Measurements from ENCODE around the gene LHFPL6. TPM values are rescaled to one million over a fixed set of nuclear protein-coding genes. Genes with fewer than 3 reads are reported as not detected.

LHFPL6 gene
- total RNA-seq, 2 donors from 2014 or later, result 58.2 to 67.2 TPM

DNA sequence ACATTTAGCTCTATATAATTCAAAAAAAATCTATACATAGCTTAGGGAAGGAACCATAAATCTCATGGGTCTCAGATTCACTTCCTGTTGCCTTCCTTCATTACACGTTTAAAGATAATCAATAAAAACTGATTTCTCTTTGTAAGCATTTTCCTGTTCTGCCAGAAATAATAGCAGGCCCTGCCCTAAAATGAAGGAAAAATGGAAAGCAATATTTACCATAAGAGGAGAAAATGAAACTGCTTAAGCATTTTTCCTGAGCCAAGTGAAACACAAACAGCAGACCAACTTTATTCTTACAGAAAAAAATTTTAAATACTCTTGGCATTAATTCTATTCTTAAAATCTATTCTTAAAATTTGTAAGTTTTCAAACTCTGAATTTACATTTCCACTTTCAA lies 4.0 kb downstream of the LHFPL6 start:
- intact Hi-C loops (cut with DNase I), result no loop called here
- DNase-seq (no peak), ATAC-seq (no peak)

DNA sequence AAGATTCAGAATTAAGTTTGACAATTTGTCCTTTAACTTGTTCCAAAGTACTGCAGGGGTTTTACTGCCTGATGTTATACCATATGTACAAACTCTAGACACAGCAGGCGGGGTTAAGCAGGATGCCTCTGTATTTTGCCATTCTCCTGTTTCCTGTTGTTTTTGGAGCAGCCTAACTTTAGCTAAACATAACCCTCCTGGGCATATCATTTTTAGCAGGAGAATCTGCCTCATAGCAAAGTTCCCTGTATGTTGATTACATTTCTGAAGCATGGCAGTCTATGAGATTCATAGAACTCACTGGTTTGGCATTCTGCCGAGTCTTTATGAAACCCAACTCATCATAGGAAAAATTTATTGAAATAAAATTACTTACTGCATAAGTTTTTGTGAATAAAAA lies 5.2 kb downstream of the LHFPL6 start:
- DNase-seq (no peak), ATAC-seq (no peak)
- intact Hi-C loops (cut with DNase I), result no loop called here

DNA sequence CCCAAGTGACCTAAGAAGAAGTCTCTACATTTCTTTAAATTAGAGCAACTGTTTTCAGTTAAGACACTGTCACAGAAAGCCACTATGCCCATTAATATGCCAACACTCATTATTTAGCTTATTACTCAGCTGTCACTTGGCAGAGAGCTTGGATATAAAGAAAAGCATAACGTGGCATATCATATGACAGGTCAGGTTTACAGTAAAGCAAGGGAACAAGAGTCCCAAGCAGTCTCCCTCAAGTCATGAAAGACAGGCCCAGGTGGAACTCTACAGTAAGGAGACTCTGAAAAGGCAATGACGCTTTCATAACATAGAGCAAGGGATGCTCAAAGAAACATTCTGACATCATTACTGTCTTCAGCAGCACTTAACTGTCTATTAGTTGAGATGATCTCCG lies 6.3 kb downstream of the LHFPL6 start:
- intact Hi-C loops (cut with DNase I), result no loop called here

DNA sequence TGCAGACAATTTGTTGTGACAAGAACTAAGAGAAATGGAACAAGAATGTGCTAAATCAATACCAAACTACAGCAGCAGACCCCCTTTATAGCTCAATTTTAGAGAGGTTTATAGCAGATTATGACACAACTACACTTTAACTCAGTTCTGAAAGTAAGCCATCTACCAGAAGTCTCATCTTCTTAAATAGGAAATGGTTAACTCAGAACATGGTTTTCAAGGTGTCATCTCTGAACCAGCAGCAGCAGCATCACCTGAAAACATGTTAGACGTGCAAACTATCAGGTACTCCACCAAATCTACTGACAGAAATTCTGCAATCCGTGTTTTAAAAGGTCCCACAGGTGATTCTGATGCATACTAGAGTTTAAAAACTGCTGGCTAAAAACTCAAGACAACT lies 6.8 kb downstream of the LHFPL6 start:
- no peak for ATAC-seq
- intact Hi-C loops (cut with DNase I), result no loop called here
- DNase-seq, result no peak

More for the DNA sequence above, 6.3 kb downstream of the LHFPL6 start:
- ATAC-seq (no peak), DNase-seq (no peak)

DNA sequence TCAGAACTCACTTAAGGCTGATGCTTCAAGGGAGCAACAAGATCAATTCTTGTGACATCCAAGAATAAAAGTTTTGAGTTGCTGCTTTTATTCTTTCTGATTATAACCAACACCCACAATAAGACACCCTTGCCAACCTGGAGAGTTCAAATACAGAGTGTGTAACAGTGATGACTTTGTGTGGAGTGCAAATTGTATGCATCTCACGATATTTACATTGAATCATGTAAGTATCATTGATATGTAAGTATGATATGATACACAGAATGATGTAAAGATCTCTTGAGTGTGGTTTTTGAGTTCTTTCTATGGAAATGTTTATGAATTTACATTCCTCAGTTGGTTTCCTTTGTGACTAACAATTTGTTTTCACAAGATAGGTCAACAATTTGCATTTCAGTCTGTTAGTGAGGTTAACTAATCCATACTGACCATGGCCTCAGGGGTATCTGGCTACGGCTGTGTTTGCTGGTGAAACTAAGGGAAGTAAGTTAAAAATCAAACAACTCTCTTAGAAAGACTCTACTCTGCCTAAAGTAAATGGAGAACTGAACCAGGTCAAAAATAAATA lies 12.4 kb downstream of the LHFPL6 start:
- intact Hi-C loops (cut with DNase I), result no loop called here
- no peak for DNase-seq
- no peak for ATAC-seq

DNA sequence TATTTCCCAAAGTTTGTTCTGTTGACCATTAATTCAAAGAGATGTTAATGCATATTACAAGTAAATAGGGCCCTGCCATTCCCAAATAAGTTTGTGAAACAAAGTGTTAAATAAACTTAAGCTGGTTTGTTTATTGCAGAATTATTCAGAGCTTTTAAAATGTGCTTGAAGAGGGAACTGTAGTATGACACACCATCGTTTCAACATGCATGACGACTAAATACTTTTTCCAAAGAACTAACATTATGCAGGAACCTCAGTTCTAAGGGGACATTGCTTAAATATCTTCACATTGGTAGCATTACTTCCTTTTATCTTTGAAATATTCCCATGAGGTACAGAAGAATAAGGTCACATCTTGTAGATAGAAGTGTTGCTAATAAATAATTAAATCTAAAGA lies 14.6 kb downstream of the LHFPL6 start:
- ATAC-seq (no peak), DNase-seq (no peak)
- intact Hi-C loops (cut with DNase I), result no loop called here

DNA sequence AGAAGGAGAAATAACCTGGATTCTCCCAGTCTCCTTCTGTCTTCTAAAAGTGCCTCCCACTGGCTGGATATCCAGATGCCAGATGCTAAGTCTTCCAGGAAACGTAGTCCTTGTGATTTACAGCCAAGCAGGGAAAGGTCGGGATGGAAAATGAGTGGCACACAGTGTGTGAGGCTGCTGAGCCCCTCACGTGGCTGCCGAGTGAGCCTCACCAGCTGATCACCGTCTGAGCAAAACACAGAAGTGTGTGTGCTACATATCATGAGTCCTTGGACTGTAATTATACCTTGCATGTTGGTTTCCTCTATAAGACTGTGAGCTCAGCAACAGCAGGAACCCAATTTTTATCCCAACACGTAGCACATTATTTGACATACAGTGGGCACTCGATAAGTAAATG lies 15.1 kb downstream of the LHFPL6 start:
- ATAC-seq (peak; percentile 27 to 33), DNase-seq (no peak)
- intact Hi-C loops (cut with DNase I), result no loop called here

DNA sequence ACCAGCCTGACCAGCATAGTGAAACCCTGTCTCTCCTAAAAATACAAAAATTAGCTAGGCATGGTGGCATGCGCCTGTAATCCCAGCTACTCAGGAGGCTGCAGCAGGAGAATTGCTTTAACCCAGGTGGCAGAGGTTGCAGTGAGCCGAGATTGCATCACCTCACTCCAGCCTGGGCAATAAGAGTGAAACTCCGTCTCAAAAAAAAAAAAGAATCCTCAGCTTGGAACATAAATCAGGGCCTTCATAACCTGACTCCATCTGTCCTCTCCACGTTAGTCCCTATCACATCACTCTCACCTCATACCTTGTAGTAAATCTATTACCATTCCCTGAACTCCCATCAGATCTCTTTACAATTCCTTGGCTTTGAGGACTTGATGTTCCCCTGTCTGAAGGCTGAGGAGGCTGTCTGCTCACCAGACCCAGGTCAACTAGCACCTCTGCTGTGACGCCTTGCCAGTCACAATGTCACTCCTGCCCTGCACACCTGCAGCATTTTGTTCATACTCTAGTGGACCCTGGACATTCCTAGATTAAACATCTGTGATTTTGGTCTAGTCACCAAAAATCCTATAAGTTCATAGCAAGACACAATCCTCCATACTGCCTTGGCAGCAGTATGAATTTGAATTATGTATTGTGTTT lies 15.9 kb downstream of the LHFPL6 start:
- intact Hi-C loops (cut with DNase I), result no loop called here
- DNase-seq, result no peak
- ATAC-seq, result no peak

DNA sequence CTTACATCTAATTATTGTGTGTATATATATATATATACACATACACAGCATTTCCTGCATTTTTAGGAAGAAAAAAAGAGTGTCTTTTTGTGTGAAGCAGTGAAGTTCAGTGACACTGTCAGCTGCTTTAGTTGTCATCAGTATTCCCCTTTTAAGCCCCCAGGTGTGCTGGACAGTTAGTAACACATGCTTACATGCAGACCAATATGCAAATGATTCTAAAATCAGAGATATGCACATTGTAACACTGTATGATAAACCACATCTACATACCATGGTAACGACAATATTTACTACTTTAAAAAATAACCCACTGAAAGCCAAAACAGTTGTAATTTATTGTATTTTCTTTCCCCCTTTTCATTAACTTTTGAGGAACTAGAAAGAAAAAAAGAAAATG lies 16.8 kb downstream of the LHFPL6 start:
- intact Hi-C loops (cut with DNase I), result no loop called here
- DNase-seq, result no peak
- ATAC-seq, result no peak

DNA sequence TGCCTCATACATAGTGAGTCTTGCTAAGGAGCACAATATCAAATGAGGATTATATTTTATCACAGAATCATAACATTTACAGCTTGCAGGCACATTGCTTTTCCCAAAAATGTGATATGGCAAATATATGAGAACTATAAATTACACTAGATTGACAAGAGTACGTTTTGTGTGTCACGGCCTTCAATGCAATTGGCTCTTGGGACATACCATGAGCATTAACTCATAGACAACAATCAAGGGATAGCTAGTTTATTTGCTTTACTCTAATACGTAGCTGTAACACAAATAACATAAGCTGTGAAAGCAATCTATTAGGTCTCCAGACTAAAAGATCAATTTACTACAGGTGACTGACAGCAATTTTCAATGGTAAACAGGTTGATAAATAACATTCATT lies 17.8 kb downstream of the LHFPL6 start:
- intact Hi-C loops (cut with DNase I), result no loop called here
- ATAC-seq, result no peak
- no peak for DNase-seq

DNA sequence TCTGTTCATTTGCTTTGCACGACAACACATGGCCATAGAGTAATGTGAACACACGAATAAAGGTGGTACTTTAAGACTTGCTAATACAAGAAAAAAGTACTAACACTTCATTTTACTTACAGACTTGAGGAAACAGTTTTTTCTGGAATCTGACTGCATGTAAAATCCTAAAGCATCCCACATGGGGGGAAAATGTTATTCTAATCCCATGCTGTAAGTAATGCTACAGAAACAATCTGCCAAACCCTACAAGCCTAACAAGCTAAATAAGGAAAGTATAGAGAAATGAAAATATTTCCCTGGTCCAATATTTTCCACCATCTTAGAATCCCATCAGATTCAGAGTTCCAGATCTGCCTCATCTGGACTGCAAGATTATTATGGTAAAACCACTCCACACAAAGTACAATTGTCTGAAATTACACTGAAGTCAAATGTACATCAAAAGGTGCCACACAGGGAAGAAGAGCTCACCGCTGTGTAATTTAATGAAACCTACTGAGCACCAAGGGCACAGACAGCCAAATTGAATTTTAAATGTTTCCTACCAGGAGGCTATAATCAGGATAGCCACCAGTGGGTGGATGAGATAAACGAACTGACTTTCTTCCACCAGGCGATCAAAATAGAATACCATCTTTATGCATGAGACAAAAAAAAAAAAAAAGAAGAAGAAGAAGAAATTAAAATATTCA lies 22.0 kb downstream of the LHFPL6 start:
- intact Hi-C loops (cut with DNase I), result no loop called here
- DNase-seq (no peak), ATAC-seq (no peak)

DNA sequence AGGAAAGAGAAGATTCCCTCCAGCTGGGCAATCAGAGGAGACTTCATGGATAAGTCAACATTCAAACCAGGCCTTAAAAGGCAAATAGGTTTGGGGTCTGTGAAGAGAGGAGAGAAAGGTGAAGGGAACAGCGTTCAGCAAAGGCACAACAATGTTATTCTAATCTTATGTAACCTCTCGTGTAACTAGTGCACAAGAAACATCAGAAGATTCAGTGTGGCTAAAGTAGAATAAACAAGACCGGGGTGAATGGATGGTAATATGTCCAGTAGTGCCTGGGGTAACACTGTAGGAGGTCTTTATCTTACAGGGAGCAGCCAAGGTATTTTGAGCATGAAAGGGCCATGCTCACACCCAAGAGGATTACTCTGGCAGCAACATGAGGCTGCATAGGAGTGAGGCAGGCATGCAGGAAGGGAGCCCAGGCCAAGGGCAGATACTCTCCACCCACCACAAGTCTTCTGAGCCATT lies 24.1 kb downstream of the LHFPL6 start:
- ATAC-seq (peak; percentile 23 to 34), DNase-seq (no peak)
- intact Hi-C loops (cut with DNase I), result no loop called here

DNA sequence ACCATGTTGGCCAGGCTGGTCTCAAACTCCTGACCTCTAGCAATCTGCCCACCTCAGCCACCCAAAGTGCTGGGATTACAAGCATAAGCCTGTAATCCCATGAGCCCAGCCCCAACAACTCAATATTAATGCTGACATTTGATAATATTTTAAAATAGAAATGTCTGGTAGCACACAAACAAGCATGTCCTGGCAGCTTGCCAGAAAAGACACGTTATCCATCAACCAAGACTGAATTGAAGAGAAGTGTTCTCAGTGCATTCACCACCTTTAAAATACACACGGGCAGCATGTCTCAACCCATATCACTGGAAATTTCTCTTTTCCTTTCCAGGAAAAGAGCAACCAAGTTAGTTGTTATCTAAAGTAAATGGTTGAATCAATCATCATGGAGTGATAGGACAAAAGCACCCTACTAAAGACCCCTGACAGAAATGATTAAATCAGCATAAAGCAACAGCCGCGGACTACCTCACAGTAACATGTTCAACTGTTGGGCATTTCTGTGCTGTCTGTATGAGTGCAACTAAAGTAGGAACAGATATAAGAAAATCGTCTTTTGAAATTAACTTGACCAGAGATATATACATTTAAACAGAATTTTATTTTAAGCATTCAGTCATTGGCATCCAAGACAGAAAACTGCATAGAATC lies 25.0 kb downstream of the LHFPL6 start:
- ATAC-seq, result peak; percentile 32 to 58
- intact Hi-C loops (cut with DNase I), result no loop called here

DNA sequence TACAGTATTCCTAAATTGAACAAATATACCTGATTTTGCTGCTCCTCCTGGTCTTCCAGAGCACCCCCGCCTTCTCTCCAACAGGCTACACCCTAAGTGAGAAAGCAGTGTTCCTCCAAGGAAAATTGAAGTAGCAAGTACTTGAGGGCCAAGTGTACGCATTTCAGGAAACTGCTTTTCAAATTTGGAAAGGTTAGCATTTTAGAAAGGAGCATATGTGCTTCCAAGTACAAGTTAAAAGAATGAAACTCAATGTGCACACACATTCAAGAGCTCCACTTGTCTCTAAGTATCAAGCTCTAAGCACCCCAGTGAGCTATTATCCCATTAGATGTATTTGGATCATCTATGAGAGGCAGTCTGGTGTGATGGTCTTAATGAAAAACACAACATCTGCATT lies 25.8 kb downstream of the LHFPL6 start:
- no peak for DNase-seq
- intact Hi-C loops (cut with DNase I), result no loop called here
- no peak for ATAC-seq

More for the DNA sequence above, 25.0 kb downstream of the LHFPL6 start:
- DNase-seq, result peak; percentile 38

DNA sequence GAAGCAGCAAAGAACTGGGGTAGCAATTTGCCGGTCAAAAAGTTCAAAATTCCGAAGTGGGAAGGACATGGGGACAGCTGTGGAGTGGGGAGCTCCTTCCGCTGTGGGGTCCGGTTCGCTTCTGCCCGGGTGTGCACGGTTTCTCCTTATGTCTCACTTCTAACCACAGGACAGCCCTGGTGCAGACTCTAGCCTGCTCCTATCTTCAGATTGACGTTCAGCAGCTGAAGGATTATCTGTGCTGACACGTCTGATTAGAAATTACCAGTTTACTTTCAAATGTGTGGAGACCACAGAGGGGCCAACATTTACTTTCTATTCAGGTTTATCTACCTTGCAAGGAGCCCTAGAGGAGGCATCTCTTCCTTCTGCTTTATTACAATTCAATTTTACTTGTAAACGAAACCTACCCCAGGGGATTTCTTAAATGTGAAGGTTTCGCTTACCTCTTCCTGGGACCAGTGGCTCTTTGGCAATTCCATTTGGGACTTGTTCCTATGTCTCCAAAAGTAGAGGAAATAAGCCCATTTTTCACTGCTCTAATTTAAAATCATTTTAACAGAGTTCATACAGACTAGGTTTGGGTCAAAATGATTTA lies 27.3 kb downstream of the LHFPL6 start:
- DNase-seq (no peak), ATAC-seq (peak in 1 of 2 donors; percentile 41)
- intact Hi-C loops (cut with DNase I), result no loop called here

DNA sequence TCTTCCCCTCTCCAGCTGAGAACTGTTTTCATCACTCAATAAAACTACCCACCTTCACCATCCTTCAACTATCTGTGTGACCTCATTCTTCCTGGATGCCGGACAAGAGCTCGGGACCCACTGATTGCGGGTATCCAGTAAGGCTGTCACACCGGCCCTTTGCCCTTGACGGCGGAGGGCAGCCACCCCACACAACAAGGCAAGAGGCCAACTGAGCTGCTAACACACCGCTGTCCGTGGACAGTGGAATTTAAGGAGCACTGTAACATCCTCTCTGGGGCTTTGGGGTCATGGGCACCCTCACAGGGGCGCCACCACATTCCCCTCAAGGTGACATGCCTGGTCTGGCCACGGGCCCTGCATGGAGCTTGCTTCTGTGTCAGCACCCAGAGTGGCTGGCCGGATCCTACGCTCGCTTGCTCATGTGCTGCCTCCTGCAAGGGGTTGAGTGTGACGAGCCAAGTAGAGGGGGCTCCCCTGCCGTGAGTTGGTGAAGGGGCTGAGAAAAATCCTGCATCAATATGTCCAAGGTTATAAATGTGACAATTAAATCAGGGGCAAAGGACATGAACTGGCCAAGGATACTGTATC lies 31.4 kb downstream of the LHFPL6 start:
- ATAC-seq, result peak; percentile 75 to 86
- intact Hi-C loops (cut with DNase I), result no loop called here

DNA sequence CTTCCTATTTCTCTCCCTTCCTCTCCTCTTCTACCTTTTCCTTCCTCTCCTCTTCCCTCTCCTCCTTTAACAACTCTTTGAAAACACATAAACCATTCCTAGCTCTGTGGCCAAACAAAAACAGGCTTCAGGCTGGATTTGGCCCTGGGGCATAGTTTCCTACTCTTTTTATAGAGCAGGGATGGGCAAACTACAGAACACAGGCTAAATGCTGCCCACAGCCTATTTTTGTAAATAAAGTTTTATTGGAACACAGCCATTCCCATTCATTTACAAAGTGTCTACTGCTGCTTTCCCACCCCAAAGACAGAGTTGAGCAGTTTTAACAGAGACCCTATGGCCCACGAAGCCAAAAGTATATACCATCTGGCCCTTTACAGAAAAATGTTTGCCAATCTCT lies 35.4 kb downstream of the LHFPL6 start:
- no peak for ATAC-seq
- no peak for DNase-seq
- intact Hi-C loops (cut with DNase I), result no loop called here

More for the DNA sequence above, 31.4 kb downstream of the LHFPL6 start:
- DNase-seq, result peak; percentile 38

DNA sequence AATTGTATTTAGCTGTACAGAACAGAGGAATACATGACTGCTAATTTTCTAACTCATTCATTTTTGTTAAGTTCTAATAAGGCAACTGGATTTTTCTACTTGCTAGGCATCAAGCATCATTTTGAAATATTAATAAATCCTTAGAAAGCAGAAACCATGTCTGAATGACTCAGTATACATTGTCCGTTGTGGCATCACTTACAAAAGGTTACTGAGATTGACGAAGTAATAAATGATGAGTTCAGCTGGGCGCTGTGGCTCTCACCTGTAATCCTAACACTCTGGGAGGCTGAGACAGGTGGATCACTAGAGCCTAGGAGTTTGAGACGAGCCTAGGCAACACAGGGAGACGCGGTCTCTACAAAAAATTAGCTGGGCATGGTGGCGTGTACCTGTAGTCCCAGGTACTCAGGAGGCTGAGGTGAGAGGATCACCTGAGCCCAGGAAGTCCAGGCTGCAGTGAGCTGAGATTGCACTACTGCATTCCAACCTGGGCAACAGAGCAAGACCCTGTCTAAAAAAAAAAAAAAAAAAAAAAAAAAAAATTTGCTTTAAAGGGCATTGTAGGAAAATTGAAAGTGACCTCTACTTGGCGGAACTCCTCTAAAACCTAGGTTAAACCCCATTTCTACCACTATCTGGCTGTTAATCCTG lies 36.6 kb downstream of the LHFPL6 start:
- intact Hi-C loops (cut with DNase I), result no loop called here
- no peak for ATAC-seq
- DNase-seq, result no peak
